Measurements from ENCODE around the gene SCNM1.

Gene SCNM1

GRCh38 chr1:151132335-151133017 is 33.5 kb upstream of the SCNM1 start:
- ChIA-PET CTCF (interaction anchor here (3.0 kb wide), 1 partner anchor 32 kb away, joined by 16 read pairs; no protein-coding TSS in a partner anchor), POLR2A (no interaction called here)
- no peak for TF ChIP-seq CTCF (IDR thresholded peaks at IDR 0.05; ENCODE audit: insufficient read depth, low read length, missing control alignments)
- DNase-seq (ENCODE audit: low read depth, low spot score) = no peak
- no peak overlapping the region for H3K4me3 ChIP-seq (ENCODE audit: low read depth, low read length)

GRCh38 chr1:151133018-151133806 is 32.7 kb upstream of the SCNM1 start:
- no peak for TF ChIP-seq CTCF (IDR thresholded peaks at IDR 0.05; ENCODE audit: insufficient read depth, low read length, missing control alignments)
- CTCF ChIA-PET = interaction anchor here (1.0 kb wide), 1 partner anchor 35 kb away, joined by 3 read pairs; no protein-coding TSS in a partner anchor
- no peak overlapping the region for H3K4me3 ChIP-seq (ENCODE audit: low read depth, low read length)
- POLR2A ChIA-PET = no interaction called here
- no peak for DNase-seq (ENCODE audit: low read depth, low spot score)

DNA sequence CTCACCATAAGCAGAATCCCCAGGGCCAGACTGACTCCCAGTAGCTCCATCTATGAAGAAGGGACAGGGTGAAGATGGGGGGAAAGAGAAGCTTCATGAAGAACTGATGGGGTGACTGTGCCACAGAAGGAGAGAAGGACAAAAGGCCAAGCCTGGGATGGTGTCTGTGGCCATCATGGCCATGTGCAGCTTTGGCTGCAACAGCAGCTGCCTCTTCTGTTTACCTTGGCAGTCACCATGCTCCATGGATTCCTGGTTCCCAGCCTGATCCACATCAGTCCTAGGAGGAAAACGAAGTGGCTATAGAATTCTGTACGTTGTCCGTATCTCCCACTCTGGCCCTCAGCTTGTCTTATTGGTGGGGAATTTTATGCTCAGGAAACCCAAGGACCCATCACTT is 31.5 kb upstream of the SCNM1 start:
- DNase-seq (ENCODE audit: low read depth, low spot score) = no peak
- H3K4me3 ChIP-seq (ENCODE audit: low read depth, low read length) = no peak overlapping the region
- no peak for TF ChIP-seq CTCF (IDR thresholded peaks at IDR 0.05; ENCODE audit: insufficient read depth, low read length, missing control alignments)
- ChIA-PET CTCF (interaction anchor here (0.8 to 2.7 kb wide), 5 partner anchors 9 to 36 kb away, joined by 3 to 13 read pairs (median 4); partner anchors contain the start of genes SEMA6C and TNFAIP8L2), POLR2A (no interaction called here)

DNA sequence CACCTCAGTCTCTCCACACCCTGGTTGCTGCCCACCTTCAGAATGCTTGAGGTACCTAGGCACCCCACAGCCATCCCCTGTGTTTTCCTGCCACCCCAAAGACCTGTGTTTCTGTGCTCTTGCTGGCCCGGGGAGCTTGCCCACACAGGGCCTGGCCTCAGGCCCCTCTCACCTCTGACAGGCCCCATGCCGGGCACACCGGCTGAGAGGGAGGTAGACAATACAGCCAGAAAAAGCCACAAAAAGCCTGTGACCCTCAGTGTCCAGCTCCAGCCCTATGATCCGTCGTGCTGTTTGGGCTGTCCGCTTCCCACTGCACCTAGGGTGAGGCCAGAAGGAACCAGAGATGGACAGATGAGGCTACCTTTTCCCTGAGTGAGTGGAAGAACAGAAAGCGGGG is 31.0 kb upstream of the SCNM1 start:
- POLR2A ChIA-PET = no interaction called here
- no peak for DNase-seq (ENCODE audit: low read depth, low spot score)
- no peak for TF ChIP-seq CTCF (IDR thresholded peaks at IDR 0.05; ENCODE audit: insufficient read depth, low read length, missing control alignments)
- H3K4me3 ChIP-seq (ENCODE audit: low read depth, low read length) = no peak overlapping the region
- CTCF ChIA-PET = interaction anchor here (1.3 to 2.7 kb wide), 3 partner anchors 8 to 35 kb away, joined by 4 to 13 read pairs (median 12); partner anchors contain the start of gene TNFAIP8L2

GRCh38 chr1:151135433-151136385 is 30.2 kb upstream of the SCNM1 start:
- H3K4me3 ChIP-seq (ENCODE audit: low read depth, low read length) = no peak overlapping the region
- no peak for DNase-seq (ENCODE audit: low read depth, low spot score)
- ChIA-PET POLR2A (no interaction called here), CTCF (interaction anchor here (2.2 to 2.7 kb wide), 2 partner anchors 20 to 36 kb away, joined by 12 to 13 read pairs; partner anchors contain the start of gene TNFAIP8L2)
- no peak for TF ChIP-seq CTCF (IDR thresholded peaks at IDR 0.05; ENCODE audit: insufficient read depth, low read length, missing control alignments)
